Measurements from ENCODE around the gene RPL23. TPM values are rescaled to one million over a fixed set of nuclear protein-coding genes. Genes with fewer than 3 reads are reported as not detected.

Gene RPL23
- total and polyA plus RNA-seq, 9 of the 15 experiments (the other 6 are each of a cell fraction or from before 2014, with no cell fraction given): 1,745 to 3,667 (median 3,096) TPM

GRCh38 chr17:38868817-38869525 lies 15.4 kb upstream of the RPL23 start (continued):
- TF ChIP-seq, protein P1, sequence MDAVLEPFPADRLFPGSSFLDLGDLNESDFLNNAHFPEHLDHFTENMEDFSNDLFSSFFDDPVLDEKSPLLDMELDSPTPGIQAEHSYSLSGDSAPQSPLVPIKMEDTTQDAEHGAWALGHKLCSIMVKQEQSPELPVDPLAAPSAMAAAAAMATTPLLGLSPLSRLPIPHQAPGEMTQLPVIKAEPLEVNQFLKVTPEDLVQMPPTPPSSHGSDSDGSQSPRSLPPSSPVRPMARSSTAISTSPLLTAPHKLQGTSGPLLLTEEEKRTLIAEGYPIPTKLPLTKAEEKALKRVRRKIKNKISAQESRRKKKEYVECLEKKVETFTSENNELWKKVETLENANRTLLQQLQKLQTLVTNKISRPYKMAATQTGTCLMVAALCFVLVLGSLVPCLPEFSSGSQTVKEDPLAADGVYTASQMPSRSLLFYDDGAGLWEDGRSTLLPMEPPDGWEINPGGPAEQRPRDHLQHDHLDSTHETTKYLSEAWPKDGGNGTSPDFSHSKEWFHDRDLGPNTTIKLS (IDR thresholded peaks at IDR 0.05; ENCODE audit: borderline replicate concordance, low read depth): 0 out of 2 replicates have a peak, but pooled peaks have one; percentile 32
- TF ChIP-seq GABPB1 (CRISPR knock-in tag; IDR thresholded peaks at IDR 0.05) (no peak), ZHX1 (conservative IDR thresholded peaks at IDR 0.05; ENCODE audit: low read length) (0 out of 2 replicates have a peak, but pooled peaks have one; percentile 47), MCM3 (IDR thresholded peaks at IDR 0.05) (no peak), RREB1 (CRISPR knock-in tag; IDR thresholded peaks at IDR 0.05) (no peak), NEUROD1 (IDR thresholded peaks at IDR 0.05; ENCODE audit: borderline replicate concordance, low read depth, low read length, partially characterized antibody) (no peak), RBM22 (IDR thresholded peaks at IDR 0.05; ENCODE audit: low read depth, low read length, poor library complexity, severe bottlenecking) (no peak), PYGO2 (tag; IDR thresholded peaks at IDR 0.05) (no peak), ZBTB17 (CRISPR knock-in tag; IDR thresholded peaks at IDR 0.05) (no peak), TAF7 (tag; IDR thresholded peaks at IDR 0.05) (no peak), ZNF12 (CRISPR knock-in tag; IDR thresholded peaks at IDR 0.05) (no peak), PCBP2 (IDR thresholded peaks at IDR 0.05; ENCODE audit: low read depth, low read length, poor library complexity, severe bottlenecking) (no peak)
- TF ChIP-seq, protein P2, sequence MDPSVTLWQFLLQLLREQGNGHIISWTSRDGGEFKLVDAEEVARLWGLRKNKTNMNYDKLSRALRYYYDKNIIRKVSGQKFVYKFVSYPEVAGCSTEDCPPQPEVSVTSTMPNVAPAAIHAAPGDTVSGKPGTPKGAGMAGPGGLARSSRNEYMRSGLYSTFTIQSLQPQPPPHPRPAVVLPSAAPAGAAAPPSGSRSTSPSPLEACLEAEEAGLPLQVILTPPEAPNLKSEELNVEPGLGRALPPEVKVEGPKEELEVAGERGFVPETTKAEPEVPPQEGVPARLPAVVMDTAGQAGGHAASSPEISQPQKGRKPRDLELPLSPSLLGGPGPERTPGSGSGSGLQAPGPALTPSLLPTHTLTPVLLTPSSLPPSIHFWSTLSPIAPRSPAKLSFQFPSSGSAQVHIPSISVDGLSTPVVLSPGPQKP (CRISPR knock-in tag; IDR thresholded peaks at IDR 0.05): no peak
